HG02588 (cell line): ENCODE measurements around the gene MCRIP1.
A peak's percentile ranks its signal among the peaks of the same experiment; 100 is the strongest.

Experiments used
- ATAC-seq: cut with Tn5 transposase; IDR thresholded peaks from one replicate; pipeline ENCODE4 v1.9.1; 2021; ENCODE audit warnings: mild to moderate bottlenecking, moderate library complexity; ENCODE audit not compliant: unreplicated experiment

MCRIP1 gene

DNA sequence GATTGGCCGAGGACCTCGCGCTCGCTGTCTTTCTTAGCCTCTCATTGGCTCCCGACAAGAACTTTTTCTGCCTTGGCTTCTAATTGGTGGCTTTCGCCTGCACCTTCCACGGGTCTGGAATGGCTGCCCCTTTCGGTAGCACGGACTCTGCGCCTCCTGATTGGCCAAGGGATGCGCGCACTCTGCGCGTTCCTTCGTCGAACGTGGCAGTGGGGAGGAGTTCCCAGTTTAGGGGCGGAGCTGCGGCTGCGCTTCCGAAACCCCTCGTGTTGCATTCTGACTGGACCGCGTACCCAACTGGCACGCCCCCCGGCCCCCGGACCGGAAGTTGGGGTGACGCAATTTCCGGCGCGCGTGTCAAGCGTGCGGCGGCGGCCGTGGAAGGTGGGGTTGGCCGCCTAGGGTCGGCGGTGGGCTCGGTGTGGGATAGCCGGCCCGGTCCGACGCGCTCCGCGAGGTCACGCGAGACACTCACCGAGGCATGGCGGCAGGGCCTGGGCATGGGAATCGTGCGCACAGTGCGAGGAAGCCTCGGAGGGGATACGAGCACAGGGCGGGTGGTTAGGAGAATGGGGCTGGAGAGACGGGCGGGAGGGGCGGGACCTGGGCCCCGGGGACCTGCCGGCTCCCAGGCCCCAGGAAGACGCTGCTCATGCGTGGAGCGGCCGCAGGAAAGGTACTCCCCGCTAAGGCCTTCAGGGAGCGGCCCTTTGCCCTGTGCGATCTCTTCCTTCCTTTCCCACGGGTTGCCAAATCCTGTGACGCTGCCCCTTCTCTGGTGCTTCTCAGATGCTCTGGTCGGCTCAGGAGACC is 27.9 kb upstream of the MCRIP1 start:
- peak; percentile 75 for ATAC-seq

DNA sequence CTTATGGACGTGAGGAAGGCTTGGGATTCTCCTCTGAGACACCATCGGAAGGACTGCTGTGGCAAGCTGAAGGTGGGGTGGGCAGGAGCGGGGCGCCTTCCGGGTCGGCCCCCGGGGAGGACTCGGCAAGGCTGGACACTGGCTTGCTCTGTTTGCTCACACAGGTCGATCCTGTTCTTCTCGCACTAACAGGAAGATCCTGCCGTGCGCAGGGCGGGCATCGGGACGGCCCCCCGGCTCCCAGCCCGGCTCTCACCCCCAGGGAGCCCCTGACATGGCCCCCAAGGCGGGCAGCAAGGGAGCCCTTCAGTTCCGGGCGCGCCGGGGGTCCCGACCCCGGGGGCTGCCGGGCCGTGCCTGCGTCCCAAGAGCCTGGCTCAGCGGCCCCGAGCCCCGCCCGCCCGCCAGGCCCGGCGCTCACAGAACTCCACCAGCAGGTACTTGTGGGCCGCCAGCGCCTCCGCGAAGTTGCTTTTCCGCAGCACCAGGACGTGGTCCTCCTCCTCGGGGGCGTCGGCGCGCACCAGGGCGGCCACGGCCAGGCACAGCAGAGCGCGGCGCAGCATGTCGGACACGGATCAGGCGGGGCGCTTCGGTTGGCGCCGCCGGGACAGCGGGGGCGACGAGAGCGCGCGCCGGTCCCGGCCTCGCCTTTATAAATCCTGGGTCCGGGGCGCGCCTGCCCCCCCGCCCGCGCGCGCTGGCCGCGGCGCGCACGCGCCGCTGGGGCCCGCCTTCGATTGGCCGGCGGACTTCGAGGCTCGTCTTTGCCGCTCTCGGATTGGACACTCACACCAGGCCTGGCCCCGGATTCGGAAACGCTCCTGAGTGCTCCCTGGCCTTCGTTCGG is 27.0 kb upstream of the MCRIP1 start, which contains the start of gene P4HB:
P4HB (minus strand) TSS at position 630 of the 850 bp plus-strand sequence; CDS start at position 566, 64 bp downstream.
- ATAC-seq = peak; percentile 75

DNA sequence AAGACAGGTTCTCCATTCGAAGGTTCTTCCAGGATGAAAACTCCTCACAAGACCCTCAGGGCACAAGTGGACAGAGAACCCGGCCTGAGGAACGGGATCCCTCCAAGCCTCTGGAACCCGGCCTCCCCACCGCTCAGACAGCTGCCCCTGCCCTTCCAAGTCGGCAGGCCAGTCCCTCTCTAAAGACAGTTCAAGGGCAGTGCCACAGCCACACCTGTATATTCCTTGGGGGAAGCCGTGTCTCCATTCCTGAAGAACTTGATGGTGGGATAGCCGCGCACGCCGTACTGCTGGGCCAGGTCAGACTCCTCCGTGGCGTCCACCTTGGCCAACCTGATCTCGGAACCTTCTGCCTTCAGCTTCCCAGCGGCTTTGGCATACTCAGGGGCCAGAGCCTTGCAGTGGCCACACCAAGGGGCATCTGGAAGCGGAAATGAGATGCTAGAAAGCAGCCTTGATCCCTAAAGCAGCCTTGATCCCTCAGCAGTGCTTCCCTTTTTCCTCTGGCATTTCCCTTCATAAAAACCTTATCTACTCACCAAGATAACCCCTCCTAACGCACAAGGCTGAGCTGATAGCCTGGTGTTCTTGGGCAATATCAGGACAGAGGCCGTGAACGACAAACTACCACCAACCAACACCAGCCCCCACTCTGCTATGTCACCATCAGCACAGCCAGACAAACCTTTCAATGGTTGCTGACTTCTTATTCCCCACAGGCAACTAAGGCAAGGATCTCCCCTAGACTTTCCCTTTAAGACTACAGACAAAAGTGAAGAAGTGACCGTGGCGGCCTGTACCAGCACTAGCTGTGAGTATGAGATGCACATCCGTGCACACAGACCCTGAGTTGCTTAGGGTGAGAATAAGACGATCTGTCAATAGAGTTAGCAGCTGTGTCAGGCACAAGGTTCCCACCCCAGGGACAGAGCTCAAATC is 26.1 kb upstream of the MCRIP1 start:
- no peak for ATAC-seq

- no peak for ATAC-seq
Measured at GRCh38 chr17:81858170-81858966, 25.3 kb upstream of the MCRIP1 start.

DNA sequence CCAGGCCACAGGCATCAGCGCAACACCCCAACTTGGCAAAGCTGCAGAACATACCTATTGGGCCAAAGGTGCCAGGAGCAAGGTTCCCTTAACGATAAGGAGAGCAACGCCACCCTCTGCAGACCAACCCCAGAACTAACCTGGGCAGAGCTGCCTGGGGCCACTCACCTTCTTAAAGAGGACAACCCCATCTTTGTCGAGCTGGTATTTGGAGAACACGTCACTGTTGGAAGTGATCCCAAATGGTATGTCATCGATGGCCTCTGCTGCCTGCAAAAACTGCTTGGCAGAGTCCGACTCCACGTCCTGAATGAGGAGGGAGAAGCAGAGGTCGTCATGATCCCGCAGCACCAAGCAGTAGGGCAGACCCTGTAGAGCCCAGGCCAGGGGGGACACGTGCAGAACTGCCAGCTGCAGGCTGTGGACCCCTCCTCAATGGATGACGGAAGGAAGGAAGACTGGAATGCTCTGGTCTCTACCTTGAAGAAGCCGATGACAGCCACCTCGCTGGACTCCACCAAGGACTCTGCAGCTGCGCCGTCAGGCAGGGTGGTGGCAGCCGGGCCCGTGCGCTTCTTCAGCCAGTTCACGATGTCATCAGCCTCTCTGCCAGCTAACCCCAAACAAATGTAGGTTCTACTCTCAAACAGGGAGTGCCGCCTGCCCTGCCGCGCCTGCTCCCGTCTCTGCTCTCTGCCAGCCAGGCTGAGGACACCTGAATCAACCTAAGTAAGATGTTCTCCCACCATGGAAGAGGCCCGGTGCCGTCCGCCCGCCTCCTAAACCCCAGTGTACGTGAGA is 22.1 kb upstream of the MCRIP1 start:
- no peak for ATAC-seq

GRCh38 chr17:81852237-81852636 is 19.1 kb upstream of the MCRIP1 start:
- no peak for ATAC-seq

- no peak for ATAC-seq
Measured at GRCh38 chr17:81851423-81851822, 18.3 kb upstream of the MCRIP1 start.

GRCh38 chr17:81849457-81849856 is 16.4 kb upstream of the MCRIP1 start:
- no peak for ATAC-seq

DNA sequence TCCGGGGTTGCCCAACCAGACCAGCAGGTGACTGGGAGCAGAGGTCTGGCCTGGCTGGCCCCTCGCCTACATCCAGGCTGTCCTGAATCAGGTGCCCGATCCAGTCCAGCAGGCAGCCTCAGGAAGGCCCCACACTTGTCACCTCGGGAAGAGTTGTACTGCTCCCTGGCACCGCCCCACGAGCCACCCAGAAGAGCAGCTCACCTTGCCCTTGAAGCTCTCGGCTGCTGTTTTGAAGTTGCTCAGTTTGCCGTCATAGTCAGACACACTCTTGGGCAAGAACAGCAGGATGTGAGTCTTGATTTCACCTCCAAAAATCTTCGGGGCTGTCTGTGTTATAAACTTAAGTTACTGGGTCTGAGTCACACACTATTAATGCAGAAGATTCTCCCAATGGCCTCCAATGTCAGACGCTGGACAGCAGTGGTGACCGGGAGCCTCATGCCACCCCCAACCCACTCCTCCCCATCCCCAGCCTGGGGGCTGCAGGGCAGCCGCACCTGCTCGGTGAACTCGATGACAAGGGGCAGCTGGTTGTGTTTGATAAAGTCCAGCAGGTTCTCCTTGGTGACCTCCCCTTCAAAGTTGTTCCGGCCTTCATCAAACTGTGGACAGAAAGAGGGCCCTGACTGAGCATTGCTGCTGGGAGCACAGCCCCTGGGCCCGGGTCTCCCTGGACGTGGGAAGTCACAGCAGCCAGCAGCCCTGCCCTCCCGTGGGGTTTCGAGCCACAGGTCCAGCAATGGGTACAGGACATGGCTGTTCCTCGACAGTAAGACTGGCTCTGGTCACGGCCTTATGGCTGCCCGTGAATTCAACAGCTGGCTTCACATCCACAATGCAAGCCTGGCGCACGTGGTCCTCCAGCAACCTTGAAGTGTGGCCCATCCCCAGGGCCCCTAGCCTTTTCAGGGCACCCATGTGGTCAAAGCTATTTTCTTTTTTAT is 13.9 kb upstream of the MCRIP1 start:
- ATAC-seq = no peak

GRCh38 chr17:81845881-81846742 is 13.0 kb upstream of the MCRIP1 start:
- no peak for ATAC-seq

DNA sequence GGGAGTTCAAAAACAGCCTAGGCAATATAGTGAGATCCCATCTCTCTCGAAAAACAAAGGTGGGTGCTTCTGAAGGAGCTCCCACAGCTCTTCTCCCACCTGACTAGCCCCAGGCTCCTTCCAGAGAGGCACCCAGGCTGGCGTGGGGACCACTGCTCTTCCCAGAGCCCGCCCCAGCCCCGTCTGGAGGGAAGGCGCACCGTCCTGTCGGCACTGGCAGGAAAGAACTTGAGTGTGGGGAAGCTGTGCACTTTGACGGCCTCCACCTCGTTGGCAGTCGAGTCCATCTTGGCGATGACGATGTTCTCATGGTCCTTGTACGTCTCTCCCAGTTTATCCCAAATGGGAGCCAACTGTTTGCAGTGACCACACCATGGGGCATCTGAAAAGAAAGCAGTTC is 12.3 kb upstream of the MCRIP1 start:
- no peak for ATAC-seq

DNA sequence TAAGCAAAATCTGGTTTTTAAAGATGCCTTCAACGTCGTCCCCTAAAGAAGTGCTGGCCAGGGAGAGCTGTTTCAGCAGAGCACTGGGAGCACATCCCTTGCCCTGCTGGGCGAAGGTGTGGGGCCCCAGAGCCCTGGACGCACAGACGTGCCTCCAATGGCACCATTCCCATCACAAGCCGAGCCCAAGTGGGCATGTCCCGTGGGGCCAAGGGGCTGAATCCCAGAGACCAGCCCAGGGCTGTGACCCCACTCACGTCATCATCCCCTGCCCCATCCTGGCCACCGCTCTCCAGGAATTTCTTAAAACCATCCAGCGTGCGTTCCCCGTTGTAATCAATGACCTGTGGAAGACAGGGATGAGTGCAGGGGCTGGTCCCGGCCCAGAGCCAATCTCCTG is 11.8 kb upstream of the MCRIP1 start:
- no peak for ATAC-seq

GRCh38 chr17:81844327-81844851 is 11.3 kb upstream of the MCRIP1 start:
- ATAC-seq = no peak

- ATAC-seq = no peak
Measured at GRCh38 chr17:81843713-81844326, 10.7 kb upstream of the MCRIP1 start.

GRCh38 chr17:81842725-81843504 is 9.8 kb upstream of the MCRIP1 start:
- no peak for ATAC-seq

DNA sequence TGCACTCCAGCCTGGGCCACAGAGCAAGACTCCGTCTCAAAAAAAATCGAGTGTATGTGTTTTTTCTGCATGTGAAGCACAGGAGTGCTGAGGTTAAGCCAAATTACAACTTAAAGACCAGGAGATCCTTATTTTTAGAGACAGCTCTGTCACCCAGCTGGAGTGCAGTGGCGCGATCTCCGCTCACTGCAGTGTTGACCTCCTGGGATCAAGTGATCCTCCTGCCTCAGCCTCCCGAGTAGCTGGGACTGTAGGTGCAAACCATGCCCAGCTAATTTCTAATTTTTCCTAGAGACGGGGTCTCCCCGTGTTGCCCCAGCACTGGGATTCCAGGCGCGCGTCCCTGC is 9.3 kb upstream of the MCRIP1 start:
- no peak for ATAC-seq
